HUES64 (cell line): ENCODE measurements around the gene TASP1.

Source experiments
- H3K27ac ChIP-seq: 2 replicates; pipeline ENCODE4 v1.7.0; 2013; ENCODE audit warnings: low read depth, low read length, inconsistent platforms
- H3K27me3 ChIP-seq: 2 replicates; pipeline ENCODE4 v1.6.1; 2013; ENCODE audit warnings: mild to moderate bottlenecking, low read length; ENCODE audit not compliant: insufficient read depth
- H3K36me3 ChIP-seq: 2 replicates; pipeline ENCODE4 v1.6.1; 2013; ENCODE audit warnings: mild to moderate bottlenecking, low read length; ENCODE audit not compliant: insufficient read depth
- H3K4me1 ChIP-seq: 2 replicates; pipeline ENCODE4 v1.6.1; 2013; ENCODE audit warnings: mild to moderate bottlenecking, low read length, moderate library complexity; ENCODE audit not compliant: insufficient read depth
- H3K4me3 ChIP-seq: 2 replicates; pipeline ENCODE4 v1.5.1; 2013; ENCODE audit warnings: mild to moderate bottlenecking, low read length, moderate library complexity
- H3K9ac ChIP-seq: 2 replicates; pipeline ENCODE4 v1.6.1; 2013; ENCODE audit warnings: mild to moderate bottlenecking, low read depth, low read length
- H3K9me3 ChIP-seq: 2 replicates; pipeline ENCODE4 v1.6.1; 2013; ENCODE audit warnings: low read depth, low read length; ENCODE audit not compliant: insufficient read depth
- WGBS: fragments of 150-250, 120-280 bp; methylation state at CpG from one replicate; pipeline ENCODE4 v1.1.7; 2013; ENCODE audit warnings: missing lambda C conversion rate; 5-methylcytosine and 5-hydroxymethylcytosine counted together

Gene TASP1

DNA sequence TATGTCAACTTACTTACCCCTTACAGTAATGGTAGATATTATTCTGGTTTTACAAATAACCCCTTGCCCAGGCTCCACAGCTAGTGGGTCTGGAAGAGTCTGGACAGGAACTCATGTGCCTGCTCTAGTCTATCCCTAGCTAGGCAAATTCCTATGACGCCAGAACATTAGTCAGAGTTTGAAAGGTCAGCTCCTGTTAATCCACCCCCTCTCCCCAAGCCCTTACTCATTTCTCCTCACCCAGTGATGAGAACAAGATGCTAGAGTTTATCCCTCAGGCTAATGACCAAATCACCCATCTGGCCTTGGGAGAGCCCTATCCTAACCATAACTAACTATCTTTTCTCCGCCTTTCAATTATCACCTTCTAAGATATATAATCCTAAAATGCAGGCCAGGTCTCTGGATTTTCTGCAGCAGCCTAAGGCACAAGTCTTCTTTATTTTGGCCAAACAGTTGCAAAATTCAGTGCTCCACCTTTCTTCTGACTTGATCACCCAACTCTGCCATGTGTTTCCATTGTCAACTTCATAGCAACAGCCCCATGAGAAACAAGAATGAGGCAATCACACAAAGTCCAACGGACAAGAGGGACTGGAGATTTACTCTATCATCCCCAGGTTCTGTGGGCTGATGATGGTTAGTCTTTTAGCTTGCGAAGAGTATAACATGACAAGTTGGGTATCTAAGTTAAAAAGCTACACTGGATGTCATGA lies 113.3 kb downstream of the TASP1 start:
- Histone ChIP-seq H3K9me3 (no peaks in the 10 kb centered on the region), H3K9ac (no peak overlapping the region), H3K27me3 (no peaks in the 10 kb centered on the region), H3K4me3 (no peak overlapping the region), H3K36me3 (peaks cover 22% of the 10 kb centered on the region), H3K4me1 (no peaks in the 10 kb centered on the region), H3K27ac (no peak overlapping the region)
- 91% methylated on average over 4 of the region's 4 CpGs for WGBS

DNA sequence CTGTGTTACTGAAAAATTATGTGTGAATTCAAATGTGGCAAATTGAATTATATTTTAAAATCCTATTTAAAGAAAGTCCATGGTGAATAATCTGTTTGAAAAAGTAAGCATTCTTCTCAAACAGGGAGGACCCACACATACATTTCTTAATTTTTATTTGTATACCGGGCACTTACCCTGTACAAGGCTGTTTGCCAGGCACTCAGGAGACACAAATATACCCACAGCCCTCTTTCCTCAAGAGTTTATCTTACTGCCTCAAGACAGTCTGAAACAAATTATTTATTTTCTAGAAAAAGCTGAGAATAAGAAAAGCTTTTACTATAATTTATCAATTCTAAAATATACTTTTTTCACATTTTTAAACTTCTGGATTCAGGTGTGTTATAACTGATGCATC lies 114.4 kb downstream of the TASP1 start:
- Histone ChIP-seq H3K9me3 (no peaks in the 10 kb centered on the region), H3K4me3 (no peak overlapping the region), H3K27ac (no peak overlapping the region), H3K27me3 (no peaks in the 10 kb centered on the region), H3K4me1 (no peaks in the 10 kb centered on the region), H3K36me3 (peaks cover 22% of the 10 kb centered on the region), H3K9ac (no peak overlapping the region)
- WGBS, result 97% methylated on average over 1 of the region's 1 CpG

GRCh38 chr20:13517831-13518230 lies 120.9 kb downstream of the TASP1 start:
- Histone ChIP-seq H3K27ac (no peak overlapping the region), H3K9me3 (no peaks in the 10 kb centered on the region), H3K27me3 (no peaks in the 10 kb centered on the region), H3K4me1 (no peaks in the 10 kb centered on the region), H3K9ac (no peak overlapping the region), H3K36me3 (0 out of 2 replicates have a peak, but pooled peaks cover 2% of the 10 kb centered on the region), H3K4me3 (no peak overlapping the region)

GRCh38 chr20:13515796-13516558 lies 122.8 kb downstream of the TASP1 start:
- 98% methylated on average over 5 of the region's 5 CpGs for WGBS
- no peaks in the 10 kb centered on the region for H3K27me3 ChIP-seq
- H3K27ac ChIP-seq, result no peak overlapping the region
- no peaks in the 10 kb centered on the region for H3K4me1 ChIP-seq
- no peaks in the 10 kb centered on the region for H3K9me3 ChIP-seq
- 0 out of 2 replicates have a peak, but pooled peaks cover 2% of the 10 kb centered on the region for H3K36me3 ChIP-seq
- no peak overlapping the region for H3K4me3 ChIP-seq
- no peak overlapping the region for H3K9ac ChIP-seq

DNA sequence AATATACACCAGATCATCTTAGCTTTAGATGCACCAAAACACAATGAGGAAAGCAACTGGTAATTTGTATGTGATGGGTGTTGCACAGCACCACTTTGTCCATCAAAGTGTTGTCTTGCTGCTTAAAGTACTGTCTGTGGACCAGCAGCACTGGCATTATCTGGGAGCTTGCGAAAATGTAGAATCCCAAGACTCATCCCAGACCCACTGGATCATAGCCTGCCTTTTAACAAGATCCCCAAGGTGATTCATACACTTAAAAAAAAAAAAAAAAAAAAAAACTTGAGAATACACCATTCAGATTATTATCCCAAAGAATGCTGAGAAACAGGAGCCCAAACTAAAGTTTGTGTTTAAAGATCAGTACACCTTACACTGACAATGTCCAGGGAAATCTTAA lies 123.4 kb downstream of the TASP1 start:
- no peak overlapping the region for H3K27ac ChIP-seq
- no peak overlapping the region for H3K9ac ChIP-seq
- no peaks in the 10 kb centered on the region for H3K27me3 ChIP-seq
- no peaks in the 10 kb centered on the region for H3K9me3 ChIP-seq
- 91% methylated on average over 1 of the region's 1 CpG for WGBS
- H3K4me1 ChIP-seq, result no peaks in the 10 kb centered on the region
- no peak overlapping the region for H3K4me3 ChIP-seq
- 0 out of 2 replicates have a peak, but pooled peaks cover 2% of the 10 kb centered on the region for H3K36me3 ChIP-seq

DNA sequence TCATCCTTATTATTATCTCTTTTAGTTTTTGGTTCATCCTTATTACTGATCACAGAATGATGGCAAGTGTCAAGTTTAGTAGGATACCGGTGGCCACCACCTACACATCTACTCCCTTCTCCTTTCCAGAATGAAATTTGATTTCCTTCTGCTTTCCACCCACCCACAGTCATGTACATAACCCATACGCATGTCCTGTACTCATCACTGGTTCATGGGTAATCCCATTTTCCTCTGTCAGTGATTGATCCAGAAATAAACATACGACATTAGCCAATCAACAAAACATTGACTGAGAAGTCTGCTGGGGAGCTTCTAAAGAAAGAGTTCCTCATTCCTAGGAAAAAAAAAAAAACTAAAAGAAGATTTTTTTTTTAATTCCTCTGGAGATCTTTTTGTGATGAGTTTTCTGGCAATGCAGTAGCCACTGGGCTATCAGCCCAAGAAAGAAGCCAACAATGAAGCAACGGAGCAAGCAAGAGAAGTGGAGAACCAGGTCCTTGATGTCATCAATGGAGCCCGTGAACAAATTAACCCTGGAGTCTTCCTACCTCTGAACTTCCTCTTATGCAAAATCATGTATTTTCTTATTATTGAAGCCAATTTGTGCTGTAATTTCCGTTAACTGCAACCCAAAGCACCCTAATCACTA lies 127.8 kb downstream of the TASP1 start:
- Histone ChIP-seq H3K36me3 (0 out of 2 replicates have a peak, but pooled peaks cover 2% of the 10 kb centered on the region), H3K4me1 (no peaks in the 10 kb centered on the region), H3K9me3 (no peaks in the 10 kb centered on the region; the same call in 1 of the 2 replicates), H3K4me3 (no peak overlapping the region), H3K27me3 (no peaks in the 10 kb centered on the region), H3K27ac (no peak overlapping the region), H3K9ac (no peak overlapping the region)
- WGBS, result 95% methylated on average over 5 of the region's 6 CpGs

GRCh38 chr20:13507646-13508045 lies 131.1 kb downstream of the TASP1 start:
- no peak overlapping the region for H3K27ac ChIP-seq
- H3K4me1 ChIP-seq, result no peaks in the 10 kb centered on the region
- H3K36me3 ChIP-seq, result no peaks in the 10 kb centered on the region
- no peak overlapping the region for H3K4me3 ChIP-seq
- H3K9ac ChIP-seq, result no peak overlapping the region
- no peaks in the 10 kb centered on the region for H3K27me3 ChIP-seq
- 67% methylated on average over 3 of the region's 3 CpGs for WGBS
- peaks cover 8% of the 10 kb centered on the region; the same call in 1 of the 2 replicates for H3K9me3 ChIP-seq

GRCh38 chr20:13501500-13501899 lies 137.2 kb downstream of the TASP1 start:
- no peaks in the 10 kb centered on the region for H3K4me1 ChIP-seq
- H3K9me3 ChIP-seq, result peaks cover 48% of the 10 kb centered on the region
- no peak overlapping the region for H3K9ac ChIP-seq
- H3K27me3 ChIP-seq, result no peaks in the 10 kb centered on the region
- peaks cover 12% of the 10 kb centered on the region; the same call in 1 of the 2 replicates for H3K36me3 ChIP-seq
- H3K27ac ChIP-seq, result no peak overlapping the region
- no CpG with 5 or more reads among the region's 3 CpGs for WGBS
- no peak overlapping the region for H3K4me3 ChIP-seq

GRCh38 chr20:13494019-13494418 lies 144.7 kb downstream of the TASP1 start:
- no peaks in the 10 kb centered on the region for H3K36me3 ChIP-seq
- no peak overlapping the region for H3K4me3 ChIP-seq
- no peak overlapping the region for H3K27ac ChIP-seq
- no peak overlapping the region for H3K9ac ChIP-seq
- H3K27me3 ChIP-seq, result no peaks in the 10 kb centered on the region
- peaks cover 4% of the 10 kb centered on the region; the same call in 1 of the 2 replicates for H3K9me3 ChIP-seq
- peaks cover 25% of the 10 kb centered on the region for H3K4me1 ChIP-seq

DNA sequence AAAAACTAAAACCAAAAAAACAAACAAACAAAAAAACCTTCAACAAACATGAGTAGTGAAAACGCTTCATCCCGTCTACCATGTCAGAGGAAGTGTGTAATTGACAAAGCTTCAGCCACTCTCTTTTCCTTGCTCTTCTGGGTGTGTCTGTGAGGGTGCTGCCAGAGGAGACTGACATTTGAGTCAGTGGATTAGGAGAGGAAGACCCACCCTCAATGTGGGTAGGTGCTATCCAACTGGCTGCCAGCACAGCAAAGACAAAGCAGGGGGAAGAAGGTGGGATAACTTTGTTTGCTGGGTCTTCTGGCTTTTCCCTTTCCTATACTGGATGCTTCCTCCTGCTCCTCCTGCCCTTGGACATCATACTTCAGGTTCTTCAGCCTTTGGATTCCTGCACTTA lies 145.6 kb downstream of the TASP1 start:
- Histone ChIP-seq H3K4me1 (peaks cover 25% of the 10 kb centered on the region), H3K9me3 (no peaks in the 10 kb centered on the region; the same call in 1 of the 2 replicates), H3K9ac (no peak overlapping the region), H3K36me3 (no peaks in the 10 kb centered on the region), H3K27ac (no peak overlapping the region), H3K4me3 (no peak overlapping the region), H3K27me3 (no peaks in the 10 kb centered on the region)
- 44% methylated on average over 2 of the region's 2 CpGs for WGBS

- H3K27ac ChIP-seq, result peak overlapping the region; percentile 82
These were observed 146.7 kb downstream of the TASP1 start for GRCh38 chr20:13492001-13492481.

More at GRCh38 chr20:13492001-13492481, 146.7 kb downstream of the TASP1 start:
- Histone ChIP-seq H3K27me3 (no peaks in the 10 kb centered on the region), H3K36me3 (no peaks in the 10 kb centered on the region), H3K9me3 (no peaks in the 10 kb centered on the region), H3K4me1 (peaks cover 25% of the 10 kb centered on the region), H3K4me3 (peak overlapping the region; percentile 3; the same call in 1 of the 2 replicates), H3K9ac (peak overlapping the region; percentile 18; the same call in 1 of the 2 replicates)
- 50% methylated on average over 1 of the region's 3 CpGs for WGBS
